Mesenchymal stem cell (in vitro differentiated cells and primary cell): ENCODE measurements around the gene TRMU.

Experiments used
- DNase-seq: peaks from one replicate; pipeline ENCODE4 v3.0.0-alpha.2; 2013
- H2AFZ ChIP-seq: one replicate; pipeline ENCODE4 v1.6.1; 2013; ENCODE audit warnings: low read depth, mild to moderate bottlenecking, control low read depth, inconsistent platforms, low read length, moderate library complexity
- H2AK5ac ChIP-seq: 2 replicates; pipeline ENCODE4 v1.6.1; 2013; ENCODE audit warnings: low read length, moderate library complexity, mild to moderate bottlenecking, inconsistent platforms; ENCODE audit not compliant: severe bottlenecking
- H2BK120ac ChIP-seq: one replicate; pipeline ENCODE4 v1.6.1; 2013; ENCODE audit warnings: low read depth, mild to moderate bottlenecking, inconsistent platforms, low read length, moderate library complexity
- H2BK12ac ChIP-seq, 2 experiments: one replicate each; pipeline ENCODE4 v1.6.1; 2013; ENCODE audit warnings: inconsistent platforms in 2 of 2, low read length in 2 of 2, mild to moderate bottlenecking in 2 of 2, moderate library complexity in 2 of 2, control low read depth in 1 of 2
- H2BK15ac ChIP-seq: one replicate; pipeline ENCODE4 v1.6.1; 2013; ENCODE audit warnings: mild to moderate bottlenecking, low read depth, inconsistent platforms; ENCODE audit not compliant: poor library complexity, severe bottlenecking
- H2BK5ac ChIP-seq: 2 replicates; pipeline ENCODE4 v1.6.1; 2013; ENCODE audit warnings: low read depth, mild to moderate bottlenecking, low read length, control low read depth, inconsistent platforms; ENCODE audit not compliant: poor library complexity, severe bottlenecking
- H3K14ac ChIP-seq, 2 experiments: one replicate each; pipeline ENCODE4 v1.6.1; 2013; ENCODE audit warnings: inconsistent platforms in 2 of 2, low read length in 2 of 2, control low read depth in 1 of 2, mild to moderate bottlenecking in 1 of 2, moderate library complexity in 1 of 2
- H3K18ac ChIP-seq, 2 experiments: one replicate each; pipeline ENCODE4 v1.6.1; 2013; ENCODE audit warnings: inconsistent platforms in 2 of 2, low read length in 2 of 2, control low read depth in 1 of 2, low read depth in 1 of 2, mild to moderate bottlenecking in 1 of 2
- H3K23ac ChIP-seq, 2 experiments: one replicate each; pipeline ENCODE4 v1.6.1; 2013; ENCODE audit warnings: inconsistent platforms in 2 of 2, low read length in 2 of 2, mild to moderate bottlenecking in 2 of 2, moderate library complexity in 2 of 2, control low read depth in 1 of 2
- H3K27ac ChIP-seq: 2 replicates; pipeline ENCODE4 v1.5.1; 2013; ENCODE audit warnings: mild to moderate bottlenecking, moderate library complexity, low read length, control low read depth, inconsistent platforms; ENCODE audit not compliant: poor library complexity, severe bottlenecking
- H3K27me3 ChIP-seq, 2 experiments: 2 replicates each; pipeline versions ENCODE4 v1.6.1 to v1.7.0; 2013; ENCODE audit warnings: low read length in 2 of 2, mild to moderate bottlenecking in 2 of 2, moderate library complexity in 2 of 2, control low read depth in 1 of 2, inconsistent platforms in 1 of 2; ENCODE audit not compliant: control insufficient read depth in 1 of 2, insufficient read depth in 1 of 2
- H3K36me3 ChIP-seq, 2 experiments: 2 replicates each; pipeline versions ENCODE4 v1.6.1 to v1.7.0; 2013; ENCODE audit warnings: low read length in 2 of 2, control low read depth in 1 of 2, inconsistent platforms in 1 of 2, low read depth in 1 of 2, mild to moderate bottlenecking in 1 of 2; ENCODE audit not compliant: insufficient read depth in 2 of 2, control insufficient read depth in 1 of 2
- H3K4ac ChIP-seq, 2 experiments: one replicate each; pipeline ENCODE4 v1.6.1; 2013; ENCODE audit warnings: inconsistent platforms in 2 of 2, low read length in 2 of 2, mild to moderate bottlenecking in 2 of 2, moderate library complexity in 2 of 2, control low read depth in 1 of 2, low read depth in 1 of 2
- H3K4me1 ChIP-seq: 2 replicates; pipeline ENCODE4 v1.6.1; 2013; ENCODE audit warnings: low read depth, low read length, control low read depth; ENCODE audit not compliant: control insufficient read depth, insufficient read depth
- H3K4me2 ChIP-seq: 2 replicates; pipeline ENCODE4 v1.6.1; 2013; ENCODE audit warnings: low read length, mild to moderate bottlenecking, inconsistent platforms; ENCODE audit not compliant: poor library complexity, severe bottlenecking
- H3K4me3 ChIP-seq, 2 experiments: 2 replicates each; pipeline versions ENCODE4 v1.5.1 to v1.7.0; 2013; ENCODE audit warnings: low read length in 2 of 2, mild to moderate bottlenecking in 2 of 2, control low read depth in 1 of 2, low read depth in 1 of 2; ENCODE audit not compliant: insufficient read depth in 1 of 2
- H3K79me1 ChIP-seq: replicated peaks from 2 replicates; pipeline ENCODE4 v1.6.1; 2013; ENCODE audit warnings: mild to moderate bottlenecking, control low read depth, low read length, inconsistent platforms; ENCODE audit not compliant: poor library complexity, severe bottlenecking
- H3K9ac ChIP-seq: 2 replicates; pipeline ENCODE4 v1.7.0; 2013; ENCODE audit warnings: mild to moderate bottlenecking, low read length, moderate library complexity
- H3K9me3 ChIP-seq: 2 replicates; pipeline ENCODE4 v1.7.0; 2013; ENCODE audit warnings: mild to moderate bottlenecking, low read length; ENCODE audit not compliant: control insufficient read depth
- H4K8ac ChIP-seq: one replicate; pipeline ENCODE4 v1.6.1; 2013; ENCODE audit warnings: inconsistent platforms, mild to moderate bottlenecking, low read length, moderate library complexity
- H4K91ac ChIP-seq: one replicate; pipeline ENCODE4 v1.6.1; 2013; ENCODE audit warnings: mild to moderate bottlenecking, low read length, inconsistent platforms
- whole genome bisulfite sequencing: methylation state at CpG from one replicate; pipeline ENCODE4 v1.1.7; 2013; ENCODE audit warnings: mixed read lengths; 5-methylcytosine and 5-hydroxymethylcytosine counted together

Gene TRMU

DNA sequence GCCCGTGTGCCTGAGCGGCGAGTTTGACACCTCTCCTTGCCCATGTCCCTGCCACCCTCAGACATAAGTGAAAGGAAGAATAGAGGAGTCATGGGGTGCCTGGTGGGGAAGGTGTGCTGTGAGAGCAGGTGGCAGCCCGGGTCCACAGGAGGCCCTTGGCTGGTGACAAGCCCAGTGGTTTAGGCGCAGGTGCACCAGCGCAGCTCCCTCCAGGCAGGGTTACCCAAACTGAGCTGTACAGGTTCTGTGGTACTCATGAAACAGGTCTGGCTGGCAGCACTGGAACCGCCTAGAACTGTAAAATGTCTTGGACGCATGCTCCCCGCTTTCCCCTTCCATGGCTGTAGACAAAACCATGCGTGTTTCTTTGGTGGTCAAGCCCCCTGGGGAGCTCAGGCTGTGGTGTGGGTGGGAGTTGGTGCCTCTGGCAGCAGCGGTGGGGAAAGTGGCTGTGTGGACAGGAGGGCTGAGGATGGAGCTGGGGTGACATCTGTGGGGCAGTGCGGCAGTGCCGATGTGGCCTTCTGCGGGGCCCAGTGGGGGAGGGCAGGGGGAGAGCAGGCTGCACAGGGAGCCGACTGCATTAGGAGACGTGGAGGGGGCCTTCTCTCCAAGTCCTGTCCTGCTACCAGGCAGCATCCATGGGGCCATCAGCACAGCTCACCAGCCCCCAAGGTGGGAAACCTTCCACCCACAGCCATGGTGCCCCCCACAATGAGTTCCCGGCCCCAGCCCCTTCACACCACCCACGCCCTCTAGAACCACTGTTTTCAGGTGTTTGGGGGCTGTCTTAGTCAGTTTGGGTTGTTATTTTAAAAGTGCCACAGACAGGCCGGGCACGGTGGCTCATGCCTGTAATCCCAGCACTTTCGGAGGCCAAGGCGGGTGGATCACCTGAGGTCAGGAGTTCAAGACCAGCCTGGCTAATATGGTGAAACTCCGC is 44.4 kb upstream of the TRMU start:
- Histone ChIP-seq H3K9ac (no peak overlapping the region), H3K27ac (no peak overlapping the region), H2BK120ac (no peak overlapping the region), H2BK12ac (no peak overlapping the region), H4K91ac (no peak overlapping the region), H2AFZ (no peak overlapping the region), H3K14ac (no peak overlapping the region), H3K23ac (no peak overlapping the region), H2AK5ac (no peak overlapping the region), H3K9me3 (peaks cover 4% of the 10 kb centered on the region), H3K27me3 (no peaks in the 10 kb centered on the region), H2BK5ac (no peak overlapping the region), H2BK15ac (no peak overlapping the region), H3K4me2 (no peak overlapping the region), H3K4ac (no peak overlapping the region), H4K8ac (no peak overlapping the region), H3K4me3 (no peak overlapping the region), H3K36me3 (peaks cover 52 to 70% of the 10 kb centered on the region in 2 experiments), H3K4me1 (peaks cover 24% of the 10 kb centered on the region), H3K79me1 (peaks cover 11% of the 10 kb centered on the region), H3K18ac (no peak overlapping the region)
- 98% methylated on average over 20 of the region's 23 CpGs for WGBS
- DNase-seq: no peak

DNA sequence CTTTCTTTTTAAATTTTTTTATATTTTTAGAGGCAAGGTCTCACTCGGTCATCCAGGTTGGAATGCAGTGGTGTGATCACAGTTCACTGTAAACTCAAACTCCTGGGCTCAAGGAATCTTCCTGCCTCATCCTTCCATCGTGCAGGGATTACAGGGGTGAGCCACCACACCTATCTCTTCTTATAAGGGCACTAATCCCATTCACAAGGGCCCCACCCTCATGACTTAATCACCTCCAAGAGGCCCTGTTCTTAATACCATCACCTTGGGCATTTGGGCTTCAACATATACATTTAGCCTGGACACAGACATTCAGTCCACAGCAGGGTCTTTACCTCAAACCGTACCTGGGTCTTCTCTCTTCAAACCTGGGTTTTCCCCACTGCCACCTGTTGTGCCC is 43.3 kb upstream of the TRMU start:
- peaks cover 4% of the 10 kb centered on the region for H3K9me3 ChIP-seq
- no peak overlapping the region for H2BK120ac ChIP-seq
- peaks cover 43 to 60% of the 10 kb centered on the region in 2 experiments for H3K36me3 ChIP-seq
- H3K9ac ChIP-seq: no peak overlapping the region
- H2BK15ac ChIP-seq: no peak overlapping the region
- H2AFZ ChIP-seq: no peak overlapping the region
- H3K4me1 ChIP-seq: peaks cover 24% of the 10 kb centered on the region
- no peak overlapping the region for H4K8ac ChIP-seq
- no peak overlapping the region for H3K18ac ChIP-seq
- H3K14ac ChIP-seq: no peak overlapping the region
- no peak overlapping the region for H3K4me3 ChIP-seq
- DNase-seq: no peak
- H3K27me3 ChIP-seq: no peaks in the 10 kb centered on the region
- 91% methylated on average over 3 of the region's 3 CpGs for WGBS
- no peak overlapping the region for H3K4ac ChIP-seq
- H2BK12ac ChIP-seq: no peak overlapping the region
- no peak overlapping the region for H2AK5ac ChIP-seq
- H2BK5ac ChIP-seq: no peak overlapping the region
- no peak overlapping the region for H4K91ac ChIP-seq
- H3K79me1 ChIP-seq: peaks cover 17% of the 10 kb centered on the region
- no peak overlapping the region for H3K4me2 ChIP-seq
- H3K27ac ChIP-seq: no peak overlapping the region
- no peak overlapping the region for H3K23ac ChIP-seq

DNA sequence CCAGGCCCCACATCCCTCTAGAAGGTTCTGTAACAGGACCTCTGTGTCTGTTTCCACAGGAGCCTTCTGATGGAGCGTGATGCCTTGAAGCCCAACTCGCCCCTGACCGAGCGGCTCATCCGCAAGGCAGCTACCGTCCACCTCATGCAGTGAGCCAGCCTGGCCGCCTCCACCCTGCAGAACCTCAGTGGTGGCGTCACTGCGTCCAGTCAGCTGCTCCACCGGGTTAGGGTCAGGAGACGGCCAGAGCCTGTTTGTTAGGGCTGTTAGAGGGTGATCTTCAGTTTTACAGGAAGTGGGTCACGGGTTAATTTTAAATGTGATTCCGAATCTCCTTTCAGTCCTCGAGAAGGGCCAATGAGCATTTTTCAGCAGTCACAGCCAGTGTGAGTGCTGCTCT is 42.8 kb upstream of the TRMU start:
- H3K23ac ChIP-seq: no peak overlapping the region
- no peak overlapping the region for H4K8ac ChIP-seq
- H3K4me3 ChIP-seq: no peak overlapping the region
- H2BK120ac ChIP-seq: no peak overlapping the region
- H3K18ac ChIP-seq: no peak overlapping the region
- H3K27ac ChIP-seq: no peak overlapping the region
- H3K4me1 ChIP-seq: peaks cover 23% of the 10 kb centered on the region
- no peak overlapping the region for H2AK5ac ChIP-seq
- H3K4me2 ChIP-seq: no peak overlapping the region
- no peak overlapping the region for H2BK15ac ChIP-seq
- H3K9ac ChIP-seq: no peak overlapping the region
- no peak overlapping the region for H2BK5ac ChIP-seq
- no peak overlapping the region for H4K91ac ChIP-seq
- no peak for DNase-seq
- H3K36me3 ChIP-seq: peaks cover 39 to 55% of the 10 kb centered on the region in 2 experiments
- no peaks in the 10 kb centered on the region for H3K27me3 ChIP-seq
- H3K9me3 ChIP-seq: peaks cover 4% of the 10 kb centered on the region
- peaks cover 20% of the 10 kb centered on the region for H3K79me1 ChIP-seq
- H2AFZ ChIP-seq: no peak overlapping the region
- no peak overlapping the region for H3K4ac ChIP-seq
- H3K14ac ChIP-seq: no peak overlapping the region
- 95% methylated on average over 14 of the region's 14 CpGs for WGBS
- H2BK12ac ChIP-seq: no peak overlapping the region

DNA sequence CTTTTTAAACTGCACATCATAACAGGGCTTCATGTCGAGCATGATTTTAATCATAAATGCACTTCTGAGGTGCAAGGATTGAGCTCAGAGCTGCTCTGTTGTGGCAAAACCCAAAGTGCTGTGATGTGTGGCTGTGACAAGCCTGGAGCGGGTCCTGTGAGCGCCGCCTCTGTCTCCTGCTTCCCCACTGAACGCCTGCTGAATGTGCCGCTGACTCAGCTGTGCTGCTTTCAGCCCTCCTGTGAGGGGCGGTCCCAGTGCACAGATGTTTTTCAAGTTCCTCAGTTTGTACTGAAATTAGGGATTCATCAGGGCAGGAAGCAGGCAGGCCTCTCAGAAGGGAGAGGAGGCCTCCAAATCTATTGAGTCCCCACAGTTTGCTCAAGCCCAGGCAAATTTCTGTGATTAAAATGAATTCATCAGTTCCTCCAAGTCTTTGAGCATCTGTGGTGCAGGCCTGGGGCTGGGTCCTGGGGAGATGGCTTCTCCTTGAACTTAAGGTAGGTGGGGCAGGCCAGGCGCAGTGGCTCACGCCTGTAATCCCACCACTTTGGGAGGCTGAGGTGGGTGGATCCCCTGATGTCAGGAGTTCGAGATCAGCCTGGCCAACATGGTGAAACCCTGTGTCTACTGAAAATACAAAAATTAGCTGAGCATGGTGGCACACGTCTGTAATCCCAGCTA is 41.8 kb upstream of the TRMU start:
- H3K9ac ChIP-seq: peak overlapping the region; percentile 64
- peaks cover 22% of the 10 kb centered on the region for H3K79me1 ChIP-seq
- H3K4ac ChIP-seq: no peak overlapping the region
- no peak overlapping the region for H2BK5ac ChIP-seq
- H3K4me2 ChIP-seq: no peak overlapping the region
- peak; percentile 24 for DNase-seq
- H3K27me3 ChIP-seq: no peaks in the 10 kb centered on the region
- H3K9me3 ChIP-seq: peaks cover 4% of the 10 kb centered on the region
- H3K14ac ChIP-seq: no peak overlapping the region
- no peak overlapping the region for H3K18ac ChIP-seq
- H2BK12ac ChIP-seq: no peak overlapping the region
- no peak overlapping the region for H4K8ac ChIP-seq
- peak overlapping the region; percentile 35 for H3K27ac ChIP-seq
- H2BK15ac ChIP-seq: no peak overlapping the region
- H3K4me3 ChIP-seq: no peak overlapping the region
- peaks cover 34 to 46% of the 10 kb centered on the region in 2 experiments for H3K36me3 ChIP-seq
- H3K4me1 ChIP-seq: peaks cover 16% of the 10 kb centered on the region
- H3K23ac ChIP-seq: no peak overlapping the region
- H2AFZ ChIP-seq: no peak overlapping the region
- 67% methylated on average over 11 of the region's 11 CpGs for WGBS
- no peak overlapping the region for H2AK5ac ChIP-seq
- H4K91ac ChIP-seq: no peak overlapping the region
- H2BK120ac ChIP-seq: no peak overlapping the region
